ENCODE results near the gene HADHB.

HADHB gene

GRCh38 chr2:26203906-26204305 lies 40.8 kb upstream of the HADHB start:
- in situ Hi-C loops (cut with HindIII; ENCODE audit: low sequenced_read_pairs) = no loop called here
- no peak for DNase-seq (ENCODE audit: low read depth, low spot score)
- H3K4me3 ChIP-seq (ENCODE audit: low read depth, low read length) = no peak overlapping the region
- no peak for TF ChIP-seq CTCF (IDR thresholded peaks at IDR 0.05; ENCODE audit: low read depth, low read length)

- no peak for DNase-seq (ENCODE audit: low read depth, low spot score)
- no peak overlapping the region for H3K4me3 ChIP-seq (ENCODE audit: low read depth, low read length)
- in situ Hi-C loops (cut with HindIII; ENCODE audit: low sequenced_read_pairs) = no loop called here
- TF ChIP-seq CTCF (IDR thresholded peaks at IDR 0.05; ENCODE audit: low read depth, low read length) = no peak
Measured at GRCh38 chr2:26212011-26212410, 32.7 kb upstream of the HADHB start.

GRCh38 chr2:26214759-26215158 lies 30.0 kb upstream of the HADHB start:
- H3K4me3 ChIP-seq (ENCODE audit: low read depth, low read length) = no peak overlapping the region
- no peak for TF ChIP-seq CTCF (IDR thresholded peaks at IDR 0.05; ENCODE audit: low read depth, low read length)
- no peak for DNase-seq (ENCODE audit: low read depth, low spot score)
- in situ Hi-C loops (cut with HindIII; ENCODE audit: low sequenced_read_pairs) = no loop called here

- TF ChIP-seq CTCF (IDR thresholded peaks at IDR 0.05; ENCODE audit: low read depth, low read length) = no peak
- in situ Hi-C loops (cut with HindIII; ENCODE audit: low sequenced_read_pairs) = no loop called here
- DNase-seq (ENCODE audit: low read depth, low spot score) = no peak
- no peak overlapping the region for H3K4me3 ChIP-seq (ENCODE audit: low read depth, low read length)
Measured at GRCh38 chr2:26215833-26216232, 28.9 kb upstream of the HADHB start.

GRCh38 chr2:26216587-26216986 lies 28.2 kb upstream of the HADHB start:
- DNase-seq (ENCODE audit: low read depth, low spot score) = no peak
- no peak for TF ChIP-seq CTCF (IDR thresholded peaks at IDR 0.05; ENCODE audit: low read depth, low read length)
- in situ Hi-C loops (cut with HindIII; ENCODE audit: low sequenced_read_pairs) = no loop called here
- no peak overlapping the region for H3K4me3 ChIP-seq (ENCODE audit: low read depth, low read length)

- no peak overlapping the region for H3K4me3 ChIP-seq (ENCODE audit: low read depth, low read length)
- in situ Hi-C loops (cut with HindIII; ENCODE audit: low sequenced_read_pairs) = no loop called here
- no peak for TF ChIP-seq CTCF (IDR thresholded peaks at IDR 0.05; ENCODE audit: low read depth, low read length)
- DNase-seq (ENCODE audit: low read depth, low spot score) = no peak
Measured at GRCh38 chr2:26217720-26218119, 27.0 kb upstream of the HADHB start.

- no peak for DNase-seq (ENCODE audit: low read depth, low spot score)
- TF ChIP-seq CTCF (IDR thresholded peaks at IDR 0.05; ENCODE audit: low read depth, low read length) = no peak
- in situ Hi-C loops (cut with HindIII; ENCODE audit: low sequenced_read_pairs) = no loop called here
- no peak overlapping the region for H3K4me3 ChIP-seq (ENCODE audit: low read depth, low read length)
Measured at GRCh38 chr2:26223018-26223417, 21.7 kb upstream of the HADHB start.
